GM12878 (cell line): ENCODE measurements around the gene FTH1. TPM values are rescaled to one million over a fixed set of nuclear protein-coding genes. Genes with fewer than 3 reads are reported as not detected.

Experiments used
- ATF3 ChIP-seq: IDR thresholded peaks from 2 replicates; pipeline ENCODE4 v1.6.1; 2011; ENCODE audit warnings: low read depth, mild to moderate bottlenecking, low read length, moderate library complexity, borderline replicate concordance; ENCODE audit errors: extremely low read depth
- BCL3 ChIP-seq: IDR thresholded peaks from 2 replicates; pipeline ENCODE4 v1.6.1; 2011; ENCODE audit warnings: borderline replicate concordance, low read depth, mild to moderate bottlenecking, moderate library complexity, low read length; ENCODE audit not compliant: insufficient read depth, poor library complexity, severe bottlenecking
- BHLHE40 ChIP-seq, 2 experiments: fragments of 450-650 bp in 1 of 2; IDR thresholded peaks; 2 replicates each; pipeline ENCODE4 v1.6.1; 2011 to 2017; ENCODE audit warnings: low read depth in 2 of 2, borderline replicate concordance in 1 of 2, improper control_type of control experiment in 1 of 2, low read length in 1 of 2, mild to moderate bottlenecking in 1 of 2
- BMI1 ChIP-seq: fragments of 450-650 bp; IDR thresholded peaks from 2 replicates; pipeline ENCODE4 v1.6.1; 2016; ENCODE audit warnings: mild to moderate bottlenecking, moderate library complexity, borderline replicate concordance
- CBFB ChIP-seq: IDR thresholded peaks from 2 replicates; pipeline ENCODE4 v1.6.1; 2016; ENCODE audit warnings: antibody characterized with exemption, low read depth
- CBX3 ChIP-seq: fragments of 200-600 bp; sonication (generic); IDR thresholded peaks from 2 replicates; pipeline ENCODE4 v1.6.1; 2016; ENCODE audit warnings: low read depth, borderline replicate concordance
- ESRRA ChIP-seq: IDR thresholded peaks from 2 replicates; pipeline ENCODE4 v1.6.1; 2012; ENCODE audit warnings: mild to moderate bottlenecking, low read length, improper control_type of control experiment
- ETV6 ChIP-seq, 2 experiments: fragments of 450-650 bp in 1 of 2; IDR thresholded peaks in 1 of 2; conservative IDR thresholded peaks in 1 of 2; 2 replicates each; pipeline ENCODE4 v1.6.1; 2014; ENCODE audit warnings: antibody characterized with exemption in 1 of 2, borderline replicate concordance in 1 of 2, low read depth in 1 of 2, mild to moderate bottlenecking in 1 of 2, moderate library complexity in 1 of 2
- GATAD2B ChIP-seq: fragments of 450-650 bp; conservative IDR thresholded peaks from 2 replicates; pipeline ENCODE4 v1.6.1; 2017; ENCODE audit warnings: low read depth, mild to moderate bottlenecking, moderate library complexity
- HCFC1 ChIP-seq: fragments of 150-350 bp; IDR thresholded peaks from 2 replicates; pipeline ENCODE4 v1.6.1; 2014; ENCODE audit warnings: low read length
- KAT2A ChIP-seq: conservative IDR thresholded peaks from 2 replicates; pipeline ENCODE4 v1.6.1; 2011; ENCODE audit warnings: low read depth, low read length; ENCODE audit not compliant: control insufficient read depth
- KLF5 ChIP-seq: fragments of 450-650 bp; IDR thresholded peaks from 2 replicates; pipeline ENCODE4 v1.6.1; 2014; ENCODE audit warnings: mild to moderate bottlenecking; ENCODE audit not compliant: partially characterized antibody
- LARP7 ChIP-seq: fragments of 450-650 bp; IDR thresholded peaks from 2 replicates; pipeline ENCODE4 v1.6.1; 2017; ENCODE audit warnings: mild to moderate bottlenecking
- MLLT1 ChIP-seq: fragments of 450-650 bp; IDR thresholded peaks from 2 replicates; pipeline ENCODE4 v1.6.1; 2016; ENCODE audit warnings: mild to moderate bottlenecking
- MXI1 ChIP-seq: fragments of 150-350 bp; IDR thresholded peaks from 2 replicates; pipeline ENCODE4 v1.6.1; 2011; ENCODE audit warnings: low read depth, mild to moderate bottlenecking, inconsistent platforms, low read length, improper control_type of control experiment
- NKRF ChIP-seq: fragments of 450-650 bp; conservative IDR thresholded peaks from 2 replicates; pipeline ENCODE4 v1.6.1; 2017; ENCODE audit warnings: mild to moderate bottlenecking, moderate library complexity
- NR2C1 ChIP-seq: fragments of 450-650 bp; IDR thresholded peaks from 2 replicates; pipeline ENCODE4 v1.6.1; 2017; ENCODE audit warnings: antibody characterized with exemption, mild to moderate bottlenecking, moderate library complexity
- NR2F1 ChIP-seq: fragments of 450-650 bp; conservative IDR thresholded peaks from 2 replicates; pipeline ENCODE4 v1.6.1; 2017; ENCODE audit warnings: mild to moderate bottlenecking
- PAX8 ChIP-seq: fragments of 450-650 bp; IDR thresholded peaks from 2 replicates; pipeline ENCODE4 v1.6.1; 2017; ENCODE audit warnings: mild to moderate bottlenecking, moderate library complexity
- RELA ChIP-seq: fragments of 450-650 bp; IDR thresholded peaks from 2 replicates; pipeline ENCODE4 v1.8.0; 2014; ENCODE audit warnings: borderline replicate concordance; ENCODE audit not compliant: partially characterized antibody
- RELB ChIP-seq: fragments of 450-650 bp; IDR thresholded peaks from 2 replicates; pipeline ENCODE4 v1.6.1; 2017; ENCODE audit warnings: low read depth, mild to moderate bottlenecking, moderate library complexity
- SREBF2 ChIP-seq: IDR thresholded peaks from 2 replicates; pipeline ENCODE4 v1.6.1; 2012; ENCODE audit warnings: mild to moderate bottlenecking, low read length
- YBX1 ChIP-seq: fragments of 450-650 bp; IDR thresholded peaks from 2 replicates; pipeline ENCODE4 v1.6.1; 2016; ENCODE audit warnings: antibody characterized with exemption
- ZNF217 ChIP-seq: fragments of 450-650 bp; IDR thresholded peaks from 2 replicates; pipeline ENCODE4 v1.6.1; 2017; ENCODE audit warnings: antibody characterized with exemption, mild to moderate bottlenecking
- polyA plus RNA-seq, 11 experiments: library from polyadenylated mRNA; depleted of rRNA in 4 of 11; unstranded in 6 of 11; stranded (reverse) in 5 of 11; fragments of >200 nt; fragmentation: Nextera tagmentation in 4 of 11; fragmentation: Illumina TruSeq in 1 of 11; extraction: Ambion mirVana in 4 of 11; extraction: Trizol in 1 of 11; gene quantifications; 1 replicate in 1 of 11; 2 replicates in 10 of 11; pipeline versions ENCODE4 v1.2.1 to v1.2.3, GENCODE V29; 2011 to 2016; ENCODE audit warnings: inconsistent platforms in 2 of 11, missing spikeins in 2 of 11, low read depth in 1 of 11
- total RNA-seq, 4 experiments: library from RNA; depleted of rRNA in 3 of 4; stranded (reverse); fragments of >200 nt in 3 of 4; fragmentation: Illumina TruSeq in 1 of 4; extraction: Trizol in 1 of 4; gene quantifications; 2 replicates each; pipeline versions ENCODE4 v1.2.1 to v1.2.3, GENCODE V29; 2013 to 2021

The FTH1 gene
- total and polyA plus RNA-seq, 10 of the 15 experiments (the other 5 are each of a cell fraction or from before 2014, with no cell fraction given): 289 to 4,154 (median 960) TPM

GRCh38 chr11:61967116-61967923 lies at the start of gene FTH1 (continued):
- TF ChIP-seq BCL3: no peak
- TF ChIP-seq ETV6 (conservative IDR thresholded peaks at IDR 0.05 in 1 of 2, IDR thresholded peaks at IDR 0.05 in 1 of 2; ENCODE audit: borderline replicate concordance in 1 of 2, low read depth in 1 of 2): no peak; a peak in 1 of 4 replicates
- no peak for TF ChIP-seq YBX1
- no peak for TF ChIP-seq RELB
- TF ChIP-seq GATAD2B: no peak; the same call in none of the 2 replicates
- peak; percentile 71; the same call in 1 of the 2 replicates for TF ChIP-seq NR2F1
- peak; percentile 35; the same call in 1 of the 2 replicates for TF ChIP-seq HCFC1
- TF ChIP-seq RELA: no peak
- no peak for TF ChIP-seq NR2C1
- no peak for TF ChIP-seq ATF3
- TF ChIP-seq CBX3: no peak
- no peak for TF ChIP-seq PAX8
- no peak for TF ChIP-seq MLLT1
- TF ChIP-seq ESRRA: no peak
- peak; percentile 85 for TF ChIP-seq CBFB
- no peak for TF ChIP-seq MXI1
- no peak for TF ChIP-seq KAT2A
- TF ChIP-seq NKRF: peak; percentile 87
- peak in 1 of 2 experiments; percentile 48; a peak in 1 of 4 replicates for TF ChIP-seq BHLHE40 (IDR thresholded peaks at IDR 0.05; ENCODE audit: borderline replicate concordance in 1 of 2, low read depth in 2 of 2, low read length in 1 of 2)
- no peak for TF ChIP-seq ZNF217
- TF ChIP-seq LARP7: peak; percentile 68
- TF ChIP-seq SREBF2: no peak
- no peak for TF ChIP-seq BMI1
- peak; percentile 70 for TF ChIP-seq KLF5
